Gastroesophageal sphincter (tissue), 4 donors: ENCODE data around the gene MINDY4. TPM values are rescaled to one million over a fixed set of nuclear protein-coding genes. Genes with fewer than 3 reads are reported as not detected.

ENCODE experiments used
- ATAC-seq: fragments of 150-250 bp; one replicate; pipeline ENCODE4 v1.9.1; 2016; ENCODE audit warnings: mild to moderate bottlenecking, moderate library complexity
- H3K27ac ChIP-seq, 4 donors: fragments of 200-600 bp; sonication (generic) in 3 of 4; 1 replicate in 3 of 4; 2 replicates in 1 of 4; pipeline ENCODE4 v1.5.1; 2016 to 2019
- H3K27me3 ChIP-seq: fragments of 200-600 bp; sonication (generic); one replicate; pipeline ENCODE4 v1.5.1; 2019
- H3K36me3 ChIP-seq, 2 donors: fragments of 200-600 bp; sonication (generic); one replicate each; pipeline ENCODE4 v1.5.1; 2019; ENCODE audit warnings: control low read depth in 1 of 2
- H3K4me1 ChIP-seq, 3 donors: fragments of 200-600 bp; sonication (generic); 1 replicate in 2 of 3; 2 replicates in 1 of 3; pipeline ENCODE4 v1.5.1; 2016 to 2019; ENCODE audit warnings: control low read depth in 2 of 3
- H3K4me3 ChIP-seq, 2 donors: fragments of 200-600 bp; sonication (generic); one replicate each; pipeline ENCODE4 v1.5.1; 2019; ENCODE audit warnings: mild to moderate bottlenecking in 1 of 2, moderate library complexity in 1 of 2
- H3K9me3 ChIP-seq, 3 donors: fragments of 200-600 bp; sonication (generic); one replicate each; pipeline ENCODE4 v1.5.1; 2017 to 2019; ENCODE audit warnings: control low read depth in 2 of 3
- EP300 ChIP-seq: sonication (generic); formaldehyde crosslinking; IDR thresholded peaks from one replicate; pipeline ENCODE4 v1.6.1; 2017; ENCODE audit warnings: antibody characterized with exemption, mild to moderate bottlenecking
- POLR2A ChIP-seq, 2 donors: fragments of 450-650 bp; IDR thresholded peaks; one replicate each; pipeline ENCODE4 v1.6.1; 2017; ENCODE audit warnings: antibody characterized with exemption in 2 of 2, mild to moderate bottlenecking in 2 of 2, moderate library complexity in 1 of 2
- POLR2AphosphoS5 ChIP-seq: sonication (generic); formaldehyde crosslinking; IDR thresholded peaks from one replicate; pipeline ENCODE4 v1.6.1; 2017; ENCODE audit warnings: antibody characterized with exemption
- WGBS, 2 donors: methylation state at CpG; one replicate each; pipeline ENCODE4 v1.1.5; 2018; ENCODE audit warnings: low coverage in 1 of 2; 5-methylcytosine and 5-hydroxymethylcytosine counted together
- total RNA-seq, 4 donors: library from RNA; depleted of rRNA; stranded (reverse); fragments of >200 nt; gene quantifications; one replicate each; pipeline ENCODE4 v1.1.0, GENCODE V29; 2016
- TF ChIP-seq, protein P1 (sequence below), 4 experiments: fragments of 200-600 bp in 2 of 4; fragments of 450-650 bp in 2 of 4; sonication (generic) in 1 of 4; IDR thresholded peaks; one replicate each; pipeline ENCODE4 v1.5.1; 2017 to 2019; ENCODE audit warnings: antibody characterized with exemption in 4 of 4, mild to moderate bottlenecking in 2 of 4, moderate library complexity in 2 of 4

MINDY4 gene
- total RNA-seq, 4 donors from 2014 or later: 5.6 to 31.8 (median 20.4) TPM

DNA sequence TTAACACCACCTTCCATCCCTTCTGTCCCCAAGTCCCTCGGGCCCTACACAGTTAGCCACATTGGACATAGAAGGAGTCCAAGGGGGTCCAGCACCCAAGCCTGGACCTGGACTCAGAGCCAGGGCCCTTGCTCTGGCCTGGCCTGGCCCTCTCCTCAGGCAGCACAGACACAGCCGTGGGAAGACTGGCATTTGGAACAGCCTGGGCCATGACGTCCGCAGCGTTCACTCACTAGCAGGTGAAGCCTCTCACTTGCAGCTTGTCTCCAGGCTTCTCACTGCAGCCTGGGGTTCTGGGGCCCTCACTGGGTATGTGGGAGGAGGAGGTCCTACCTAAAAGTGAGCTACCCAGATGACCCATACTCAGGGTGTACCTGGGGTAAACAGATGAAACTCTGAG is 106.8 kb downstream of the MINDY4 start:
- WGBS, 2 donors: no CpG with 5 or more reads among the region's 5 CpGs
- peak overlapping the region in 2 of 4 donors; percentile 68 to 71 for H3K27ac ChIP-seq
- TF ChIP-seq, protein P1, sequence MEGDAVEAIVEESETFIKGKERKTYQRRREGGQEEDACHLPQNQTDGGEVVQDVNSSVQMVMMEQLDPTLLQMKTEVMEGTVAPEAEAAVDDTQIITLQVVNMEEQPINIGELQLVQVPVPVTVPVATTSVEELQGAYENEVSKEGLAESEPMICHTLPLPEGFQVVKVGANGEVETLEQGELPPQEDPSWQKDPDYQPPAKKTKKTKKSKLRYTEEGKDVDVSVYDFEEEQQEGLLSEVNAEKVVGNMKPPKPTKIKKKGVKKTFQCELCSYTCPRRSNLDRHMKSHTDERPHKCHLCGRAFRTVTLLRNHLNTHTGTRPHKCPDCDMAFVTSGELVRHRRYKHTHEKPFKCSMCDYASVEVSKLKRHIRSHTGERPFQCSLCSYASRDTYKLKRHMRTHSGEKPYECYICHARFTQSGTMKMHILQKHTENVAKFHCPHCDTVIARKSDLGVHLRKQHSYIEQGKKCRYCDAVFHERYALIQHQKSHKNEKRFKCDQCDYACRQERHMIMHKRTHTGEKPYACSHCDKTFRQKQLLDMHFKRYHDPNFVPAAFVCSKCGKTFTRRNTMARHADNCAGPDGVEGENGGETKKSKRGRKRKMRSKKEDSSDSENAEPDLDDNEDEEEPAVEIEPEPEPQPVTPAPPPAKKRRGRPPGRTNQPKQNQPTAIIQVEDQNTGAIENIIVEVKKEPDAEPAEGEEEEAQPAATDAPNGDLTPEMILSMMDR (IDR thresholded peaks at IDR 0.05): no peak
- no peak for TF ChIP-seq EP300
- no peak for TF ChIP-seq POLR2AphosphoS5
- no peak for TF ChIP-seq POLR2A (IDR thresholded peaks at IDR 0.05)
- no peaks in the 10 kb centered on the region for H3K27me3 ChIP-seq
- H3K4me1 ChIP-seq: peaks cover 0 to 49% (median 0%) of the 10 kb centered on the region in 3 donors
- ATAC-seq: no peak
- H3K9me3 ChIP-seq: no peaks in the 10 kb centered on the region
- H3K4me3 ChIP-seq: no peak overlapping the region
- peaks cover 0 to 53% of the 10 kb centered on the region in 2 donors for H3K36me3 ChIP-seq

DNA sequence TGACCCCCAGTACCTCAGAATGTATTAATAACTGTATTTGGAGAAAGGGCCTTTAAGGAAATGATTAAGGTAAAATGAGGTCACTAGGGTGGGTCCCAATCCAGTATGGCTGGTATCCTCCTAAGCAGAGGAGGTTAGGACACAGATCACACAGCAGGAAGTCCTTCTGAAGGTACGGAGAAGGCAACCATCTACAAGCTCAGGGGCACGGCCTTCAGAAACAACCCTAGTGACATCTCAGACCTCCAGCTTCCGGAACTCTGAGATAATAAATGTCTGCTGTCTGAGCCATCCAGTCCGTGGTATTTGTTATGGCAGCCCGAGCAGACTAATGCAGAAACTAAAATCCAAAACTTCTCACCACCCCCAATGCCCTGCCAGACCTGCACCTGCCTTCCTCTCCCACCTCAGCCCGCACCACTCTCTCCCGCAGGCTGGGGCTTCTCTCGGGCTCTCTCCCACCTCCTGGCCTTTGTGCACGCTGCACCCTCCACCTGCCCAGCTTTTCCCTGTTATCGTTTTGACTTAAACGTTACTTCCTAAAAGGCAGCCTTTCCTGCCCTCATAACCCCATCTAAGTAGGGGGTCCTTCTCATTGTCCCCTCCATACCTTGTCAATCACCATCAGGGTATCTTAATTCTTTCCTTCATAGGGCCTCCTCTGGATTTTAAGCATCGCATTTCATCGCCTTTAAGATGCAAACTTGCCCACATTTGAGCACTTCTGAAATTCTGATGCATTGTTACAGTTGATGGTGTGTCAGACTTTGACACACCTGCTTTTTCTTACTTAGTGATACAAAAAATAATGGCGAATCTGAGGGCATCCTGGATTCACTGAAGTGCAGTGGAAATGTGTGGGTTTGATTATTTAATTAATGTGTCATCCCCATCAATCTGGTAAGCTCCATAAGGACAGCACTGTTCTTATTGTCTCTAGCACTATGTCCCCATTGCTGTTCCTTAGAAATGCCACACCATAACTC is 108.2 kb downstream of the MINDY4 start:
- peaks cover 0 to 53% of the 10 kb centered on the region in 2 donors for H3K36me3 ChIP-seq
- WGBS, 2 donors: 56 to 57% methylated on average over 9 to 14 of the region's 14 CpGs
- TF ChIP-seq POLR2A (IDR thresholded peaks at IDR 0.05): no peak
- TF ChIP-seq EP300: no peak
- TF ChIP-seq POLR2AphosphoS5: no peak
- TF ChIP-seq, protein P1 (IDR thresholded peaks at IDR 0.05): no peak

DNA sequence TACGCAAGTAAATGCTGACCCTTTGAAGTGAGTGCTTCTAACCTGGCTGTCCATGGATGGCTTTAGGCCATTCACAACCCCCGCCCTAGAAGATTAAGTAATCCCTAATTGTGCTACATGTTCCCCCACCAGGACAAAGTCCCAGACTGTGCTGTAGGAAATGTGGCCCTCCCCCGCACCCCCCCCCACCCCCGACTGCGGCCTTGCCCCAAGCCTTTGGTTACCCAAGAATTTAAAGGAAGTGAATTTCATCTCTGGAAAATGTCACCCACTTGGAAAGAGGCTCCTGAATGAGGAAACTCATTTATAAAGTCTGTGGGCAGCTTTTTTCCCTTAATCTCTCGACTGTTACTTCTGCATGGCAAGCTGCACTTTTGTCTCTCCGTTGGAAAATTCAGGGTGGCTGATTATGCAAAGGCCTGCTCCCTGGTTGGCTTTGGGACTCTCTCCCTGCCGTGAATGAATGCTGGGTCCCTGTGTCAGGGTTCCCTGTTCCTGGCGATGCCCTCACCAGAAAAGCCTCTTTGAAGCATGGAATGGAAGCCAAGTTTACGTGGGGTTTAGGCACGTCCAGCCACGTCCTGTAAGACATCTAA is 109.0 kb downstream of the MINDY4 start:
- Histone ChIP-seq H3K27me3 (no peaks in the 10 kb centered on the region), H3K27ac (peak overlapping the region in 3 of 4 donors; percentile 68 to 72 (median 71)), H3K4me1 (peaks cover 0 to 53% (median 0%) of the 10 kb centered on the region in 3 donors), H3K9me3 (no peaks in the 10 kb centered on the region), H3K36me3 (peaks cover 0 to 52% of the 10 kb centered on the region in 2 donors), H3K4me3 (no peak overlapping the region)
- WGBS, 2 donors: 40 to 48% methylated on average over 2 to 5 of the region's 12 CpGs
- TF ChIP-seq POLR2A (IDR thresholded peaks at IDR 0.05) (no peak), POLR2AphosphoS5 (peak; percentile 29)
- ATAC-seq: no peak

More for the DNA sequence above, 108.2 kb downstream of the MINDY4 start:
- Histone ChIP-seq H3K27ac (peak overlapping the region; percentile 5 to 72 (median 70)), H3K4me3 (no peak overlapping the region), H3K27me3 (no peaks in the 10 kb centered on the region), H3K9me3 (no peaks in the 10 kb centered on the region), H3K4me1 (peaks cover 0 to 53% (median 0%) of the 10 kb centered on the region in 3 donors)
- no peak for ATAC-seq

DNA sequence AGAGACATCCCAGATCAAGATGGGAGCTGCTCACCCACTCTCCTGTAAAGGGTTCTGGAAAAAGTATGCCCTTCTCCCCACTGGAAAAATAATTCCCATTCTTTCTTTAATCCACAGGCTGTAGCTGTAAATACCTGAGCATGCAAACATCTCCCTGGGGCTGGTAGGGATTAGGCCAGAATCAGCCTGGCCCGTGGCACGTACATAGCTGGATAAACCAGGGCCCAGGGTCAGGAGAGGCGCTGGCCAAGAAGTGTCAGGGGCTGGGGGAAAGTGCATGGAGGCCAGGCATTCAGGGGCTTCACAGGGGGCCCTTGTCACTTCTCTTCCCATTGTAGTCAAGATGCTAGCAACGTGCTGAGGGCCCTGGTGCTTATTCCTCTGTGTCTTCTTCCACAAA is 109.7 kb downstream of the MINDY4 start:
- WGBS, 2 donors: 38 to 40% methylated on average over 1 of the region's 4 CpGs
- ATAC-seq: no peak

DNA sequence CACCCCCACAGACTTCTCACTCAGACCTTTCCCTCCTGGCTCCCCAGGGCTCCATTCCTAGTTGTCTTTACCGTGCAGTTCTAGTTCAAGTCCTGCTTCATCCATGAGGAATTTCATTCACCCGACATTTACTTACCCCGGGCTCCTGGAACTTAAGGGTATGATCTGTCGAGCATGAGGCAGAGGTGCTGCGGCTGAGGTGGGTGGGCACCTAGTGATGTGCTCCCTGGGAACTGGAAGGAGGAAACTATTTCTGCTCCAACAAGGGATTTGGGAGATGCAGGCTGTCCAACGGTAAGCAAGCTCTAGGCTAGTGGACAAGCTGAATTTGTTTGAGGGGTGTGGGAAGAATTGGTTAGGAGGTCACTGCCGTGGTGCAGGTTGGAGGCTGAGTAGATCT is 110.2 kb downstream of the MINDY4 start:
- 69 to 73% methylated on average over 3 of the region's 7 CpGs for WGBS, 2 donors
- peaks cover 0 to 62% (median 5%) of the 10 kb centered on the region in 3 donors for H3K4me1 ChIP-seq
- peak overlapping the region in 2 of 4 donors; percentile 68 to 71 for H3K27ac ChIP-seq

More for the DNA sequence above, 109.7 kb downstream of the MINDY4 start:
- no peak overlapping the region for H3K4me3 ChIP-seq
- peaks cover 0 to 59% (median under 1%) of the 10 kb centered on the region in 3 donors for H3K4me1 ChIP-seq
- peaks cover 0 to 48% of the 10 kb centered on the region in 2 donors for H3K36me3 ChIP-seq
- no peak for TF ChIP-seq POLR2AphosphoS5
- TF ChIP-seq POLR2A (IDR thresholded peaks at IDR 0.05): no peak
- TF ChIP-seq, protein P1 (IDR thresholded peaks at IDR 0.05): no peak
- no peak for TF ChIP-seq EP300
- H3K27ac ChIP-seq: peak overlapping the region in 3 of 4 donors; percentile 68 to 72 (median 71)
- no peaks in the 10 kb centered on the region for H3K9me3 ChIP-seq
- H3K27me3 ChIP-seq: no peaks in the 10 kb centered on the region

More for the DNA sequence above, 110.2 kb downstream of the MINDY4 start:
- Histone ChIP-seq H3K27me3 (no peaks in the 10 kb centered on the region), H3K4me3 (no peak overlapping the region), H3K36me3 (peaks cover 0 to 42% of the 10 kb centered on the region in 2 donors), H3K9me3 (no peaks in the 10 kb centered on the region)
- TF ChIP-seq, protein P1 (IDR thresholded peaks at IDR 0.05): no peak
- TF ChIP-seq POLR2A (IDR thresholded peaks at IDR 0.05) (no peak), EP300 (no peak), POLR2AphosphoS5 (no peak)
- ATAC-seq: no peak
